Mononuclear cell (primary cell): Measurements from ENCODE around the gene ENTREP3. TPM values are rescaled to one million over a fixed set of nuclear protein-coding genes. Genes with fewer than 3 reads are reported as not detected.
"Not testable (repeated sequence)": the region's sequence is repeated elsewhere in the genome, so short reads cannot be mapped to it uniquely, and the experiment has no call there.

ENCODE experiments used
- H3K27me3 ChIP-seq: 2 replicates; pipeline ENCODE4 v1.6.0; 2011; ENCODE audit warnings: low read length, control low read depth; ENCODE audit not compliant: insufficient read depth
- H3K4me1 ChIP-seq: 2 replicates; pipeline ENCODE4 v1.5.1; 2011; ENCODE audit warnings: mild to moderate bottlenecking, low read length, control low read depth; ENCODE audit not compliant: insufficient read depth
- H3K4me3 ChIP-seq: 2 replicates; pipeline ENCODE4 v1.5.1; 2011; ENCODE audit warnings: mild to moderate bottlenecking, low read length, moderate library complexity
- H3K9me3 ChIP-seq: 2 replicates; pipeline ENCODE4 v1.5.1; 2011; ENCODE audit warnings: low read depth, mild to moderate bottlenecking, control low read depth, low read length
- total RNA-seq: library from RNA; depleted of rRNA; stranded (reverse); fragments of >200 nt; gene quantifications from one replicate; pipeline ENCODE4 v1.2.3, GENCODE V29; 2012

ENTREP3 gene
- total RNA-seq, 1 donor, result 2.1 TPM

DNA sequence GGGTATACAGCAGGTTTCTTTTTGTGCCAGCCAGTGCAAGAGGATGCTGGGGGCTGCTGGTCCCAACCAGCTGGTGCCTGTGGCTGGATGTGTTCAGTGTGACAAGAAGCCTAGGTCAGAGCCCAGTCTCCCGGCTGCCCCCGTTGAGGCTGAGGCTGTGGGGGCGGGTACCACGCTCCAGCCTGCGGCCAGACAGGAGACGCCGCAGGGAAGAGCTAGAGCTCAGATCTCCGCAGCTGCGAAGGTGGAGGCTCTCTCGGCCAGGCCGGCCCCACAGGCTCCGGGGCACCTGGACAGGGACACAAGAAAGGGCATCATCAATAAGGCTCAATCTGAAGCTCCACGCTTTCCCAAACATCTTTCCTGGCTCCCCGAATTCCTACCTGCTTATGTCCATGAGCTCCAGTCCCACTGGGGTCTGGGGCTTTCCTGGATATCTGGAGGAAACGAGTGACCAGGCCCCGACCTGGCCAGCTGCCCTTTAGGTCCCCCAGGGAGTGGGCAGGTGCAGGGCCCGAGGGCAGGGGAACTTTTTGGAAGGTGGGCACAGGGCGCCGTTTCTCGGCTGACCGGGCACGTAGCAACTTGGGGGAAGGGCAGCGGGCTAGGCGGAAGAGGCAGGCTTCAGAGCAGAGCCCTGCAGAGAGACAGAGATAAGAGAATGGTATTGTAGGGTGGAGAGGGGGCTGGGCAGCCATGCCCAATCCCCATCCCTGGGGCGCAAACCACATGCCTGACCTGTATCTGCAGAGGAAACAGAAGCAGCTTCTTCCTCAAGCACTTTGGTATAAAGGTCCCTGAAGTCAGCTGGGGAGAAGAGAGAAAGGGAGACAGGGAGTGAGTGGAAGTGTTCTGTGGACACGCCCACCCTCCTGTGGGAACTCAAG lies 7.4 kb downstream of the ENTREP3 start:
- H3K9me3 ChIP-seq, result no peaks in the 10 kb centered on the region
- no peak overlapping the region for H3K4me3 ChIP-seq
- no peaks in the 10 kb centered on the region for H3K27me3 ChIP-seq
- H3K4me1 ChIP-seq, result peaks cover 32% of the 10 kb centered on the region

DNA sequence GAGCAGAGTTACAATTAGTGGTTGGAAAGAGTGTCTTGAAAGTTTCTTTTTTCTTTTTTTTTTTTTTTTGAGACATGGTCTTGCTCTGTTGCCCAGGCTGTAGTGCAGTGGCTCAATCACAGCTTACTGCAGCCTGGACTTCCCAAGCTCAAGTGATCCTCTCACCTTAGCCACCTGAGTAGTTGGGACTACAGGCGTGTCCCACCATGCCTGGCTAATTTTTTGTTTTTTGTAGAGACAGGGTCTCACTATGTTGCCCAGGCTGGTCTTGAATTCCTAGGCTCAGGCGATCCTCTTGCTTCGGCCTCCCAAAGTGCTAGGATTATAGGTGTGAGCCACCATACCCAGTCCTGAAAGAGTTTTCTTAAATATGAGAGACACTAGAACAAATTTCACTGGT lies 8.5 kb downstream of the ENTREP3 start:
- H3K4me3 ChIP-seq, H3K27me3 ChIP-seq, H3K9me3 ChIP-seq: not testable (repeated sequence)
- peaks cover 44% of the 10 kb centered on the region for H3K4me1 ChIP-seq

DNA sequence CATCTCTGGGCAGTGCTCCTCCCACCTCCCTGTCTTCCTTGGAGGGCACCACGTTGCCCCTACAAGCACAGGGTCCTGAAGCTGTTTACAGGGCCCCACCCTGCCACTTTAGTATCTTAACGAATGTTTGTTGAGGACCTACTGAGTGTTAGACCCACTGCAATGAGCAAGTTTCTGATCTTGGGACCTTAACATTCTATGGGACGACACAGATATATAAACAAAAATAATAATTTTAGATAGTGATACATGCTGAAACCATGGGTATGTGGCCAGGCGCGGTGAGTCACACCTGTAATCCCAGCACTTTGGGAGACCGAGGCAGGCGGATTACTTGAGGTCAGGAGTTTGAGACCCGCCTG lies 10.1 kb downstream of the ENTREP3 start:
- no peaks in the 10 kb centered on the region for H3K9me3 ChIP-seq
- H3K27me3 ChIP-seq, result no peaks in the 10 kb centered on the region
- peaks cover 51% of the 10 kb centered on the region for H3K4me1 ChIP-seq
- H3K4me3 ChIP-seq, result peak overlapping the region; percentile 81

DNA sequence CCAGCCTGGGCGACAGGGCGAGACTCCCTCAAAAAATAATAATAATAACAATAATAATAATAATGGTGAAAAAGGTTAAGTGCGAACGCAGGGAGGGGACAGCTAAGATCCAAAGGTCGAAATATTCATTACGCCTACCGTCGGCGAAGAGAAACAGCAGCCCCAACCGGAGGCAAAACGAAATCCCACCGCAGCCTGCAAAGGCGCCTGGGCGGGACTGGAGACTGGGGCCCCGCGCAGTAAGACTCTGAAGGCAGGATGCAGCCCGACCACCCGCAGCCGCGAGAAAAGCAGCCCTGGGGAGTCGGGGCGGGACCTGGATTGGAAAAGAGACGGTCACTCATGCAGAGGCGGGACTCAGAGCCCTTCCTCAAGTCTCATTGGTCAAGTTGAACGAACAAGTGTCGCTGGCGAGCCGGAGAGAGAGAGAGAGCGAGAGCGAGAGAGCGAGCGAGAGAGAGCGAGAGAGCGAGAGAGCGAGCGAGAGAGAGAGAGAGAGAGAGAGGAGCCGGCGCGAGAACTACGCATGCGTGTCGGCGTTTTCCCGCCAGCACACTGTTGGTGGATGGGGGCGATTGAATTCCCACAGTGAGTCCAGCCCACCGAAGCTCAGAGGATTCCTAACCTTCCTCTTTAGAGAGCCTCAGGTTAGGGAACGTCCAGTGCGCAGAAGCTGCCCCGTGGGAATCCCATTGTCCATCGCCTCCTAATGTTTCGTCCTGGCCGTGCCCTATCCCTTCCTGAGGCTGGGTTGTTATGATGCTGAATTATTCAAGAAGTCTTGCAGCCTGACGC lies 10.7 kb downstream of the ENTREP3 start:
- H3K9me3 ChIP-seq, result no peaks in the 10 kb centered on the region
- H3K4me3 ChIP-seq, result peak overlapping the region; percentile 81
- H3K4me1 ChIP-seq, result peaks cover 53% of the 10 kb centered on the region
- H3K27me3 ChIP-seq, result no peaks in the 10 kb centered on the region

- peaks cover 55% of the 10 kb centered on the region for H3K4me1 ChIP-seq
- no peaks in the 10 kb centered on the region for H3K9me3 ChIP-seq
- H3K27me3 ChIP-seq, result no peaks in the 10 kb centered on the region
- no peak overlapping the region for H3K4me3 ChIP-seq
Measured at GRCh38 chr1:155242805-155243358, 12.4 kb downstream of the ENTREP3 start.

- no peaks in the 10 kb centered on the region for H3K27me3 ChIP-seq
- H3K4me3 ChIP-seq, result no peak overlapping the region
- H3K4me1 ChIP-seq, result peaks cover 57% of the 10 kb centered on the region
- H3K9me3 ChIP-seq, result no peaks in the 10 kb centered on the region
Measured at GRCh38 chr1:155241841-155242264, 13.4 kb downstream of the ENTREP3 start.

- peak overlapping the region; percentile 51 for H3K4me3 ChIP-seq
Measured at GRCh38 chr1:155241069-155241679, 14.1 kb downstream of the ENTREP3 start.

GRCh38 chr1:155236451-155236850 lies 18.8 kb downstream of the ENTREP3 start:
- no peaks in the 10 kb centered on the region for H3K9me3 ChIP-seq
- peaks cover 36% of the 10 kb centered on the region for H3K4me1 ChIP-seq
- no peaks in the 10 kb centered on the region for H3K27me3 ChIP-seq
- H3K4me3 ChIP-seq, result no peak overlapping the region

More at GRCh38 chr1:155241069-155241679, 14.1 kb downstream of the ENTREP3 start:
- Histone ChIP-seq H3K9me3 (no peaks in the 10 kb centered on the region), H3K4me1 (peaks cover 63% of the 10 kb centered on the region), H3K27me3 (no peaks in the 10 kb centered on the region)

DNA sequence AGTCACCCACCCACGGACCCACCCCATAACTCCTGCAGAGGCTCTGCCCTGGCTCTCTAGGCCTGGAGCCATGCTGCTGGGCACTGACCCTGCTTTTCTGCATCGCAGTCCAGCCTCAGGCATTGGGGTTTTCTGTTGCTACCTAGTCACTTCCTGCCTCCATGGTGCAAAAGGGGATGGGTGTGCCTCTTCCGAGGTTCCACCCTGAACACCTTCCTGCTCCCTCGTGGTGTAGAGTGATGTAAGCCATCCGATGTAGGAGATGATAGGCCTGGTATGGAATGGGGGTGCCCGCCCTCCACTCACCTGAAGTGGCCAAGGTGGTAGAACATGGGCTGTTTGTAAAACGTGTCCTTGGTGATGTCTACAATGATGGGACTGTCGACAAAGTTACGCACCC lies 19.9 kb downstream of the ENTREP3 start:
- H3K4me1 ChIP-seq, result peaks cover 26% of the 10 kb centered on the region
- H3K27me3 ChIP-seq, H3K9me3 ChIP-seq, H3K4me3 ChIP-seq: not testable (repeated sequence)

DNA sequence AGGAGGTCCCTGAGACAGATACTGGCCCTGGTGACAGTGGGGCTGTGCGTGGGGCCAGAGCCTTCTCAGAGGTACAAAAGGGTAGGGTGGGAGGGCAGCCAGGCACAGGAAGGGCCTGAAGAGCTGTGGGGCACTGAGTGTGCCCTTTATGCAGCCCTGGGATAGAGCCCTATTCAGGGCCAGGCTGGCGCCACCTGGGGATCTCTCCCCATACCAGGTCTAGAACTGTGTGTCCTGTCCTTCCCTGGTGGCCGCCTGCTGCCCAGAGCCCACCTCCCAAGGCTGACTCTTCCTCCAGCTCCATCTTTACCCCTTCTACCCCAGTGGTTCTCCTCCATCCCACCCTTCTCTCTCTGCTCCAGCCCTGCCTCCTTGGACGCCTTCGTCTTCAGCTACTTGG lies 21.8 kb downstream of the ENTREP3 start:
- not testable (repeated sequence) for H3K4me3 ChIP-seq, H3K27me3 ChIP-seq, H3K9me3 ChIP-seq
- H3K4me1 ChIP-seq, result peaks cover 16% of the 10 kb centered on the region

DNA sequence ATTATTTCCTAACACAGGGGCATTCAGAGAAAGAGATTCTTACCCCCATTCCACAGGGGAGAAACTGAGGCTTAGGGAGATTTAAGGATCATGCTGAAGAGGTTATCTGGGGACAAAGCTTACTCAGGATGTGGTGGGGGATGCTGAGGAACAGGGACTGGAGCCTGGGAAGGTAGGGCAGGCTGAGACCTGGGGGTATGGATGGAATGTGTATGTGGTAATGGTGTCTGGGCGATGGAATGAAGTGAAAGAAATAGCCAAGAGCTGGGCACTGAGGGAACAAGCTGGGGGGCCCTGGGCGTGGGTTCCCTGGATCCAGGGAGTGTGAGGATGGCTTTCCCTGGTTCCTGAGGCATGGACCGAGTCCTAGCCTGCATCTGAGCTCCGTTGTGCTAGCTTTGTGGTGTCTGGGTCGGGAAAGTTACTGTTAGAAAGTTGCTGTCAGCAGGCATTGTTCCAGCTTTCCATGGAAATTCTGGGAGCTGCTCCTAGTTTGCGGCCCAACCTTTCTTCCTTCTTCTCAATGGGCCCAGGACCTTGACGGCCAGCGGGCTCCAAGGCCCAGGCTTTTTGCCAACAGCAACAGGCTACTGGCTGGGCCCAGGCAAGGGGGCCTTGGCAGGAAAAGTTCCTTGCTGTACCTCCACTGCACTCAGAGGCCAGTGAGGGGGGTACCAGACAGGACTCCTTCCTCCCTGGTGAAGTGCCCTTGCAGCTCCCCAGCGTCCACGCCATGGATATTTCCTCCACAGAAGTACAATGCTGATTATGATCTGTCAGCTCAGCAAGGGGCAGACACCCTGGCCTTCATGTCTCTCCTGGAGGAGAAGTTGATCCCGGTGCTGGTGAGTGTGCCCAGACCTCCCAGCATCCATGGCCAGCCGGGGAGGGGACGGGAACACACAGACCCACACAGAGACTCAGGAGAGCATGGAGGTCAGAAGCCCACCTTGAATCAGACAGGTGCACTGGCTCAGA lies 23.0 kb downstream of the ENTREP3 start:
- H3K27me3 ChIP-seq, H3K4me3 ChIP-seq, H3K9me3 ChIP-seq: not testable (repeated sequence)
- H3K4me1 ChIP-seq, result peaks cover 25% of the 10 kb centered on the region

- not testable (repeated sequence) for H3K27me3 ChIP-seq, H3K4me3 ChIP-seq, H3K9me3 ChIP-seq
- peaks cover 25% of the 10 kb centered on the region for H3K4me1 ChIP-seq
Measured at GRCh38 chr1:155231302-155231701, 24.0 kb downstream of the ENTREP3 start.

- Histone ChIP-seq H3K9me3 (no peaks in the 10 kb centered on the region), H3K4me1 (peaks cover 48% of the 10 kb centered on the region), H3K4me3 (peak overlapping the region; percentile 51), H3K27me3 (no peaks in the 10 kb centered on the region)
Measured at GRCh38 chr1:155228096-155228427, 27.2 kb downstream of the ENTREP3 start.
